GM12891 (cell line): ENCODE measurements around the gene NXF1.

ENCODE experiments used
- DNase-seq: peaks from one replicate; pipeline ENCODE4 v3.0.0; 2011; ENCODE audit warnings: low spot score; ENCODE audit not compliant: insufficient read length
- FAIRE-seq: peaks from 2 replicates; lab custom pipeline; 2011; peaks lifted over from hg19 to GRCh38; lab: Jason Lieb, UNC
- PAX5 ChIP-seq: IDR thresholded peaks from 2 replicates; pipeline ENCODE4 v1.6.1; 2011; ENCODE audit warnings: low read length, moderate library complexity, mild to moderate bottlenecking; ENCODE audit not compliant: insufficient read depth, severe bottlenecking
- POLR2A ChIP-seq: IDR thresholded peaks from 2 replicates; pipeline ENCODE4 v1.6.1; 2011; ENCODE audit warnings: low read depth, low read length, control low read depth
- POLR2AphosphoS5 ChIP-seq: IDR thresholded peaks from 2 replicates; pipeline ENCODE4 v1.6.1; 2011; ENCODE audit warnings: low read depth, low read length, control low read depth
- POU2F2 ChIP-seq: IDR thresholded peaks from 2 replicates; pipeline ENCODE4 v1.6.1; 2011; ENCODE audit warnings: low read depth, mild to moderate bottlenecking, control low read depth, low read length, moderate library complexity
- SPI1 ChIP-seq: IDR thresholded peaks from 2 replicates; pipeline ENCODE4 v1.6.1; 2011; ENCODE audit warnings: low read depth, low read length, control low read depth
- TAF1 ChIP-seq: IDR thresholded peaks from 2 replicates; pipeline ENCODE4 v1.6.1; 2011; ENCODE audit warnings: low read depth, low read length, control low read depth

Gene NXF1

DNA sequence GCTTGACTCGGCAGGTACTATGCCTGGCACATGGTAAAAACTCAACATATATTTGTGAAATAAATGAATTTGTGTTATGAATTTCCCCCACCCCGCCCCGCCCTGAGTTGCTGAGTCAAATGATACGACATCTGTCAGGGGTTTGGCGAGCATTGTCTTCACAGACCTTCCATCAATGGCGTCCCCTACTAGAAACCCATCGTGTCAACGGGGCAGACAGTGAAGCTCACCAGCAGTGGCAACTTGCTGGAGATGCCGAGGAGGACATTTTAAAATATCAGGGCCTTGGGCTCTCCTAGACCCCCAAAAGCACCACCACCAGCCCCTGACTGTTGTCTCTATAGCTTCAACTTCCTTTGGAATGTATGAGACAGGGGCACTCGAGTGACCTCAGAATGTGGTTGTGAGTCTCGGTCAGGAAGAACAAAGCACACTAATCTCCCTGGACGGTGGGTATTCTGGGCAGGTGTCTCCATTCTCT, 761 bp upstream of the NXF1 start:
- FAIRE-seq (peak; percentile 75), DNase-seq (no peak)
- no peak for TF ChIP-seq POLR2A
- no peak for TF ChIP-seq POU2F2
- TF ChIP-seq POLR2AphosphoS5, result no peak
- TF ChIP-seq SPI1, result no peak
- TF ChIP-seq TAF1, result no peak
- TF ChIP-seq PAX5, result no peak

DNA sequence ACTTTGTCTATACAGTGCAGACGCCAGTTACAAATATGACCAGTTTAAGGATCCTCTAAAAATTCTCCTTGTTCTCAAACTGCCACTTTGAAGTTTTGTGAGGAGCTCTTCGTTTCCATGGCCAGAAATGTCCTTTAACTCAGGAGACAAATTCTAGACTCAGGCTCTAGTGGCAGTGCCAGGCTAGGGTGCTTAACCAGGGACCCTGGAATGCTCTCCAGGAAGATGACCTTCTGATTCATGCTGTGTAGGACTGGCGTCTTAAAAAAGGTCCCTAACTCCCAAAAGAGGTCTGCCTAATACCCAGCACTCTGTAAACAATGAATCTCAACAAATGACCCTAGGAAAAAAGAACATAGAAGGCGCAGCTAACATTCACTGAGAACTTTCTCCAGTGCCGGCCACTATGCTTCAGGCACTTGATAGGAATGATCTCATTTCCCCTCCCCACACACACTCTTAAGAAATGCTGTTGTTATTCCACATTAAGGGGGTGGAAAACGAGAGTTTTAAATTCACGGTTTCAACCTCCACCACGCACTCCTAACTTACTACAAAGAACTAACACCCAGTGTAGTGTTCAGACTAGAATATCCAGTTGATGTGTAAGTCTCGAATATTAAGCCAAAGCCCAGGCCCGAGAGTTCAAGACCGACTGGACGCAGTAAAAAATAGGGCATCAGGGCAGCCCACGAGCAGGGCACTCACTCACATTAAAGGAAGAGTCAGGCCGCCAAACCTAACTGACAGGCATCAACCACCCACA, 747 bp downstream of the NXF1 start:
- TF ChIP-seq TAF1 (no peak; the same call in 1 of the 2 replicates), POLR2AphosphoS5 (no peak), POLR2A (no peak), PAX5 (no peak), POU2F2 (no peak), SPI1 (no peak)
- FAIRE-seq, result peak; percentile 67
- no peak for DNase-seq

DNA sequence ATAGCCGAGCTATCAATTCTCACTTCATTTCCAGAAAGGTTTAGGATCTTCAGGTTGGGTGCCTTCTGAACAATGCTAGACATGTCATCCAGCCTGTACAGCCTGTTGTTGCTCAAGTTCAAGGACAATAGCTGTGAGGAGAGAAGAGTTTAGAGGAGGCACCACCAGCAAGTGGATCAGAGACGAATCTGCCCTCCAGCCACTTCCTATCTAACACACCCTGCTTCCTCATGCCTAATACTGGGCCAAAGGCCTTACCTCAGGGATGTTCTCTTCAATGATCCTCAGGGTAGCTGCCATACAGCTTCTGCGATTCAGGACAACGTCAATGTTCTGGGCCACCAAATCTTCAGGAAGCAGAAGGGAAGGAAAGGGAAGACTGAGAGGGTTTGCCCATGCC, 4.2 kb downstream of the NXF1 start:
- FAIRE-seq, result no peak
- no peak for TF ChIP-seq PAX5
- no peak for TF ChIP-seq TAF1
- TF ChIP-seq SPI1, result no peak
- TF ChIP-seq POLR2AphosphoS5, result no peak
- DNase-seq, result no peak

DNA sequence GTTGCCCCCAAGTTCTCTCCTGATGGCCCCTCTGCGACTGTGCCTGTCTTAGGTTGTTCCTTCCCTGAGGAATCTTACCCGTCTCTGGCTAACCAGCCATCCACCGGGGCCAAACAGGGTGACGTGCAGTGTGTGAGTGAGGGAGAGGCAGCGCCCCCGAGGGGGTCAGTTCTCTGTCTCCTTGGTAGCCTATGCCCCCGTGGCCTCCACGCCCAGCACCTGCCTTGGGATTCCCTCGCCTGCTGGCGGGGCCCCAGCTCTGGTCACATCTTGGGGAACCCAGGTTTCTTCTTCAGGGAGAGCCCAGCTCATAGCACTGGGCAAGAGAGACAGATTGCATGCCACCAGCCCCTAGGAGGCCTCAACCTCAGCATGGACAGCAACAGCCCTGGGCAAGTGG, 5.8 kb downstream of the NXF1 start:
- DNase-seq, result no peak
- no peak for FAIRE-seq
- TF ChIP-seq SPI1, result no peak
- TF ChIP-seq TAF1, result no peak
- no peak for TF ChIP-seq PAX5
- TF ChIP-seq POLR2A, result no peak
- no peak for TF ChIP-seq POLR2AphosphoS5
- no peak for TF ChIP-seq POU2F2

DNA sequence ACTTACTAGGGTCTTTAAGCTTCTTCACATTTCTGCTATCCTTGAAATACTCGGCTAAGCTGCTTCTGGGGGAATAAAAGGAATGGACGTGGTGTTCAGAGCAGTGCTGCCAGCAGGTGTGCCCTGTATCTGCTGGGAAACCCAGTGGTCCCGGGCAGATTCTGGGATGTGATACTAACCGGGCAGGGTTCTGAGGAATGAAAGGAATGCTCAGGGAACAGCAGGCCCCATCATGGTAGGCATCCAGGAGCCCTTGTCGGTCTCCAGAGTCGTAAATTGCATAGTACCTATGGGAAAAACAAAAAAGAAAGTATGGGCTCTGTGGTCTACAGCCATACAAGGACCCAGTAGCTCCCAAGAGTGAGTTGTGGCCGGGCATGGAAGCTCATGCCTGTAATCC, 9.0 kb downstream of the NXF1 start:
- DNase-seq (no peak), FAIRE-seq (no peak)
- TF ChIP-seq POLR2A, result no peak
- no peak for TF ChIP-seq POU2F2
- no peak for TF ChIP-seq POLR2AphosphoS5
- TF ChIP-seq SPI1, result no peak
- no peak for TF ChIP-seq TAF1
- TF ChIP-seq PAX5, result no peak

DNA sequence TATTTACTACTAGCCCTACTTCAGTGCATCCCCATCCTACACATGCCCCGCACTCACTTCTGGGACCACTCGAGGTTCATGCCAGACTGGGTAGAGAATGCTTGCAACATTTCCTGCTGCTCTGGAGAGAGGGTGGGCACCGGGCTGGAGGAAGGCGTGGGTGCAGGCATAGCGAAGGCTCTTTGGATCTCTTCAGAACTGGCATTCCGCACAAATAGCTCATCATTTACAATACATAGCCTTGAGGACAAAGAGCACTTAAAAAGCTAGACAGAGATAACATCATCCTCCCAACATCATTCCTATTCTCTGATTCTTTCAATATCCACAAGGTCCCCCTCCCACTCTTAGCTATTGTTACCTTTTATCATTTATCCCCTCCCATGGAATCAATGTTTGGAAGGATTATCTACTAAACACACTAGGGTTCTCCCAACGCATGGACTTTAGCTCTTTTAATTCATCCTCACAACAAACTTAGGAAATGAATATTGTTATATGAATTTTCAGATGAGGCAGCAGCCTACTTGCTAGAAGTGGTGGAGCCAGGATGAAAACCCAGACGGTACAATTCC, 11.0 kb downstream of the NXF1 start:
- TF ChIP-seq POLR2AphosphoS5, result no peak
- no peak for TF ChIP-seq POU2F2
- TF ChIP-seq TAF1, result no peak
- TF ChIP-seq POLR2A, result no peak
- TF ChIP-seq SPI1, result no peak
- FAIRE-seq, result no peak
- no peak for DNase-seq

DNA sequence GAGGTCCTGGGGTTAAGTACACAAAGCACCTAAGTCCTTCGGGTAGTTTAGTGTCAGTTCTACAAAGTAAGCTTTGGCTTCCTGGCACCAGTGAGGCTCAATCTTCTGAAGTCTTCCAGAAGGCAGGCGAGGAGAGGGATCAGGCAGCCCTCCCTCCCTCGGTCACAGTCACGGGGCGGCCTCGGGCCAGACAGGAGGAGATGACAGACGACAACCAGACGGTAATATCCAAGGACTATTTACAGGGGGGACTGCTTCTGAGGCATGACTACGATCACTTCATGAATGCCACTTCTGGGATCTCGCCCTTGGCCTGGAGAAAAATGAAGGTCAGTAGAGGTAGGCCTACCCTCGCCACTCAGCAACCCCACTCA, 13.1 kb downstream of the NXF1 start:
- DNase-seq (no peak), FAIRE-seq (no peak)
- TF ChIP-seq TAF1 (no peak), POLR2AphosphoS5 (0 out of 2 replicates have a peak, but pooled peaks have one; percentile 5)

DNA sequence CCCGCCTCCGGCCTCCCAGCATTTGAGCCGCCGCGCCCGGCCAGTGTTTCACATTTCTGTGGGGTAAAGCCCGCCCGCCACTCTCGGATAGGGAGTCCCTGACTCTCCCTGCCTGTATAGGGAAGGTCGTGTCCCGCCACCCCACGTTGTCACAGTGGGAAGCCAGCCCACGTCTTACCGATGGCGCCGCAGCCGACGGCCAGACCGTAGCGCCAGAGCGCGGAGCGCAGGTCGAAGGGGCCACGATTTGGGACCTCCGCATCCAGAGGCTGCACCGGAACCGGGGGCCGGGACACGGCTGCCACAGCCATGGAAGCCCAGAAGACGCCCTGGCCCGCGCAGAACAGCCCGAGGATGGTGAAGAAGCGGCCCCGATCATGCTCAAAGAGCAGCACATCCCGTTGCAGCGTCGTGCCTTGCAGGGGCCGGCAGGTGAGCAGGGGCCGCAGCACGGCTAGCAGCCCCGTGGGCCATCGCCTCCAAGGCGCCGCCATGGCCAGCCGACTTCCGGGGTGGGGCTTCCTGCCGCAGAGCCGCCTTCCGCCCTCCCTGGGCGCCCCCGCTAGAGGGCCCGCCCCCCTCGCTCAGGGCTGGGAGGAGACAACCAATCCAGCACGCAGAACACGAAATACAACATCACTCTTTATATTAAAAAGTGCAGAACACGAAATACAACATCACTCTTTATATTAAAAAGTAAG, 13.6 kb downstream of the NXF1 start, which contains the start of gene TMEM223:
TSS of gene TMEM223 (minus strand) at position 506 of the 701 bp plus-strand sequence. CDS start at position 494, 12 bp downstream.
- FAIRE-seq (peak; percentile 83), DNase-seq (peak; percentile 86)

DNA sequence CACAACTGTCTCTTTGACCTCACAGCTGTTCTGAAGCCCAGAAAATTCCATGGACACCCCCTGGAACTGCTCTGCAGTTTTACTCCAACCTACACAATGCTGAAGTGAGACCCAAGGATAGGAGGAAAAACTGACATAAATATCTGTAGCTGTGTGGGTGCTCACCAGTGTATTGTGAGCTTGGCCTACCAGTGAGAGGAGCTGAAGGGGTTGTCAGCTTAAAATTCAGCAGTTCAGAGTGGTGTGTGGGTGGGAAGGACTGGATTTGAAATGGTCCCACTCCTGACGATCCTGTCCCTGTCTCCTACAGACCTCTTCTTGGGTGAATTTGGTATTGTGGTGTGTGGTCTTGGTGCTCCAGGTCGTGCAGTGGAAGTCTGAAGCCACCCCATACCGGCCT, 15.7 kb downstream of the NXF1 start:
- TF ChIP-seq SPI1, result no peak
- TF ChIP-seq PAX5, result no peak
- TF ChIP-seq TAF1, result no peak
- no peak for TF ChIP-seq POLR2A
- no peak for TF ChIP-seq POU2F2
- no peak for TF ChIP-seq POLR2AphosphoS5
- no peak for FAIRE-seq
- DNase-seq, result no peak

More for the DNA sequence above, 13.6 kb downstream of the NXF1 start, which contains the start of gene TMEM223:
- TF ChIP-seq POLR2AphosphoS5 (peak; percentile 97), POU2F2 (peak; percentile 75), SPI1 (no peak), TAF1 (peak; percentile 76), POLR2A (peak; percentile 96), PAX5 (peak; percentile 31)

DNA sequence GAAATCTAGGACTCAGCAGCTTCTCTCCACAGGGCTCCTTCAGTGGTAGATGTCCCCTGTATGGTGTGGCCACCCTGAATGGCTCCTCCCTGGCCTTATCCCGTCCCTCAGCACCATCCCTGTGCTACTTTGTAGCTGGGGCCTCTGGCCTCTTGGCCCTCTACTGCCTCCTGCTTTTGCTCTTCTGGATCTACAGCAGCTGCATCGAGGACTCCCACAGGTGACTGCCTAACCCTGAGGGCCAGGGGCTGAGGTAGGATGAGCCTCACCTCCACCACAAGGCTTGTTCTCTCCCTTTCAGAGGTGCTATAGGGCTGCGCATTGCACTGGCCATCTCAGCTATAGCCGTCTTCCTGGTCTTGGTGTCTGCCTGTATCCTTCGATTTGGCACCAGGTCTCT, 16.2 kb downstream of the NXF1 start:
- TF ChIP-seq POLR2AphosphoS5 (no peak), POU2F2 (no peak), POLR2A (no peak), SPI1 (no peak), TAF1 (no peak), PAX5 (no peak)
- no peak for DNase-seq
- no peak for FAIRE-seq
